NCI-H1092 treated with DMSO at 0.1 percent for 48 hours (cell line): ENCODE measurements around the gene ETV6.

Source experiments
- DNase-seq: peaks from one replicate; lab custom pipeline; 2025; lab: John Stamatoyannopoulos, UW

Gene ETV6

GRCh38 chr12:11777451-11777850, 128.0 kb downstream of the ETV6 start:
- DNase-seq: no peak

- no peak for DNase-seq
These were observed 128.5 kb downstream of the ETV6 start for GRCh38 chr12:11777962-11778361.

- no peak for DNase-seq
These were observed 129.5 kb downstream of the ETV6 start for GRCh38 chr12:11778713-11779685.

- no peak for DNase-seq
These were observed 131.1 kb downstream of the ETV6 start for GRCh38 chr12:11780521-11781101.

GRCh38 chr12:11782914-11783420, 133.5 kb downstream of the ETV6 start:
- DNase-seq: no peak

GRCh38 chr12:11785712-11786111, 136.2 kb downstream of the ETV6 start:
- no peak for DNase-seq

GRCh38 chr12:11786638-11787365, 137.3 kb downstream of the ETV6 start:
- DNase-seq: no peak

- no peak for DNase-seq
These were observed 138.0 kb downstream of the ETV6 start for GRCh38 chr12:11787437-11787836.

GRCh38 chr12:11787933-11788849, 138.7 kb downstream of the ETV6 start:
- no peak for DNase-seq

- no peak for DNase-seq
These were observed 144.6 kb downstream of the ETV6 start for GRCh38 chr12:11793921-11794710.

- DNase-seq: no peak
These were observed 145.3 kb downstream of the ETV6 start for GRCh38 chr12:11794751-11795150.

- DNase-seq: no peak
These were observed 145.9 kb downstream of the ETV6 start for GRCh38 chr12:11795192-11795912.

GRCh38 chr12:11795913-11796459, 146.5 kb downstream of the ETV6 start:
- no peak for DNase-seq

GRCh38 chr12:11797317-11797913, 147.9 kb downstream of the ETV6 start:
- DNase-seq: no peak

GRCh38 chr12:11798006-11798708, 148.7 kb downstream of the ETV6 start:
- no peak for DNase-seq

GRCh38 chr12:11798856-11799501, 149.5 kb downstream of the ETV6 start:
- DNase-seq: no peak

GRCh38 chr12:11799502-11799873, 150.0 kb downstream of the ETV6 start:
- no peak for DNase-seq

- DNase-seq: no peak
These were observed 152.2 kb downstream of the ETV6 start for GRCh38 chr12:11801643-11802042.
